ENCODE data around the gene ZC3H7B.
A peak's percentile ranks its signal among the peaks of the same experiment; 100 is the strongest.
"Not testable (repeated sequence)": the region's sequence is repeated elsewhere in the genome, so short reads cannot be mapped to it uniquely, and the experiment has no call there.

ZC3H7B gene

GRCh38 chr22:41382098-41382578, 80.8 kb downstream of the ZC3H7B start:
- Mint-ChIP-seq H3K4me1 (ENCODE audit: low read depth) (peaks cover 20% of the 10 kb centered on the region), H3K27me3 (no peaks in the 10 kb centered on the region), H3K27ac (peak overlapping the region; percentile 91), H3K36me3 (ENCODE audit: low read depth) (no peaks in the 10 kb centered on the region), H3K4me3 (peak overlapping the region; percentile 83), H3K9me3 (no peaks in the 10 kb centered on the region)
- DNase-seq = peak; percentile 83

- Mint-ChIP-seq H3K9me3 (no peaks in the 10 kb centered on the region), H3K27me3 (no peaks in the 10 kb centered on the region), H3K4me1 (ENCODE audit: low read depth) (peaks cover 20% of the 10 kb centered on the region), H3K27ac (peak overlapping the region; percentile 91), H3K4me3 (peak overlapping the region; percentile 83), H3K36me3 (ENCODE audit: low read depth) (no peaks in the 10 kb centered on the region)
- DNase-seq = no peak
These were observed 81.3 kb downstream of the ZC3H7B start for GRCh38 chr22:41382610-41383009.

- H3K4me1 Mint-ChIP-seq (ENCODE audit: low read depth) = peaks cover 20% of the 10 kb centered on the region
- H3K9me3 Mint-ChIP-seq = no peaks in the 10 kb centered on the region
- H3K36me3 Mint-ChIP-seq (ENCODE audit: low read depth) = no peaks in the 10 kb centered on the region
- H3K4me3 Mint-ChIP-seq = peak overlapping the region; percentile 83
- no peaks in the 10 kb centered on the region for H3K27me3 Mint-ChIP-seq
- no peak overlapping the region for H3K27ac Mint-ChIP-seq
- DNase-seq = no peak
These were observed 81.8 kb downstream of the ZC3H7B start for GRCh38 chr22:41383085-41383484.

GRCh38 chr22:41384128-41384527, 82.8 kb downstream of the ZC3H7B start:
- no peak overlapping the region for H3K4me3 Mint-ChIP-seq
- peaks cover 20% of the 10 kb centered on the region for H3K4me1 Mint-ChIP-seq (ENCODE audit: low read depth)
- no peaks in the 10 kb centered on the region for H3K9me3 Mint-ChIP-seq
- no peak for DNase-seq
- no peaks in the 10 kb centered on the region for H3K27me3 Mint-ChIP-seq
- H3K27ac Mint-ChIP-seq = no peak overlapping the region
- H3K36me3 Mint-ChIP-seq (ENCODE audit: low read depth) = peaks cover 6% of the 10 kb centered on the region

- Mint-ChIP-seq H3K27ac (no peak overlapping the region), H3K9me3 (no peaks in the 10 kb centered on the region), H3K36me3 (ENCODE audit: low read depth) (peaks cover 17% of the 10 kb centered on the region), H3K4me1 (ENCODE audit: low read depth) (peaks cover 11% of the 10 kb centered on the region), H3K27me3 (no peaks in the 10 kb centered on the region), H3K4me3 (no peak overlapping the region)
- no peak for DNase-seq
These were observed 86.0 kb downstream of the ZC3H7B start for GRCh38 chr22:41387341-41387740.

- Mint-ChIP-seq H3K27me3 (no peaks in the 10 kb centered on the region), H3K4me3 (no peak overlapping the region), H3K9me3 (no peaks in the 10 kb centered on the region), H3K4me1 (ENCODE audit: low read depth) (no peaks in the 10 kb centered on the region), H3K36me3 (ENCODE audit: low read depth) (peaks cover 48% of the 10 kb centered on the region), H3K27ac (no peak overlapping the region)
- no peak for DNase-seq
These were observed 92.7 kb downstream of the ZC3H7B start for GRCh38 chr22:41394012-41394356.

GRCh38 chr22:41395531-41396240, 94.4 kb downstream of the ZC3H7B start:
- Mint-ChIP-seq H3K36me3 (ENCODE audit: low read depth) (peaks cover 43% of the 10 kb centered on the region), H3K4me1 (ENCODE audit: low read depth) (no peaks in the 10 kb centered on the region), H3K4me3 (no peak overlapping the region)

GRCh38 chr22:41397143-41397811, 96.0 kb downstream of the ZC3H7B start:
- no peaks in the 10 kb centered on the region for H3K4me1 Mint-ChIP-seq (ENCODE audit: low read depth)
- H3K9me3 Mint-ChIP-seq = no peaks in the 10 kb centered on the region
- H3K27ac Mint-ChIP-seq = no peak overlapping the region
- H3K27me3 Mint-ChIP-seq = no peaks in the 10 kb centered on the region
- H3K36me3 Mint-ChIP-seq (ENCODE audit: low read depth) = peaks cover 37% of the 10 kb centered on the region
- DNase-seq = no peak
- no peak overlapping the region for H3K4me3 Mint-ChIP-seq

More at GRCh38 chr22:41395531-41396240, 94.4 kb downstream of the ZC3H7B start:
- no peak overlapping the region for H3K27ac Mint-ChIP-seq
- no peaks in the 10 kb centered on the region for H3K27me3 Mint-ChIP-seq
- DNase-seq = no peak
- H3K9me3 Mint-ChIP-seq = no peaks in the 10 kb centered on the region

GRCh38 chr22:41398921-41399320, 97.6 kb downstream of the ZC3H7B start:
- H3K27ac Mint-ChIP-seq = no peak overlapping the region
- H3K4me1 Mint-ChIP-seq (ENCODE audit: low read depth) = peaks cover 4% of the 10 kb centered on the region
- DNase-seq = no peak
- H3K9me3 Mint-ChIP-seq = no peaks in the 10 kb centered on the region
- H3K4me3 Mint-ChIP-seq = no peak overlapping the region
- H3K27me3 Mint-ChIP-seq = no peaks in the 10 kb centered on the region
- peaks cover 35% of the 10 kb centered on the region for H3K36me3 Mint-ChIP-seq (ENCODE audit: low read depth)

GRCh38 chr22:41401781-41402648, 100.7 kb downstream of the ZC3H7B start:
- Mint-ChIP-seq H3K4me3 (no peak overlapping the region), H3K27ac (no peak overlapping the region)
- DNase-seq = no peak

GRCh38 chr22:41402851-41403250, 101.5 kb downstream of the ZC3H7B start:
- DNase-seq; H3K4me3 Mint-ChIP-seq; H3K9me3 Mint-ChIP-seq; H3K27ac Mint-ChIP-seq; H3K27me3 Mint-ChIP-seq; H3K36me3 Mint-ChIP-seq (ENCODE audit: low read depth): not testable (repeated sequence)
- peaks cover 24% of the 10 kb centered on the region for H3K4me1 Mint-ChIP-seq (ENCODE audit: low read depth)

More at GRCh38 chr22:41401781-41402648, 100.7 kb downstream of the ZC3H7B start:
- Mint-ChIP-seq H3K4me1 (ENCODE audit: low read depth) (peaks cover 24% of the 10 kb centered on the region), H3K36me3 (ENCODE audit: low read depth) (peaks cover 8% of the 10 kb centered on the region), H3K27me3 (no peaks in the 10 kb centered on the region), H3K9me3 (no peaks in the 10 kb centered on the region)

GRCh38 chr22:41403532-41404318, 102.4 kb downstream of the ZC3H7B start:
- peaks cover 24% of the 10 kb centered on the region for H3K4me1 Mint-ChIP-seq (ENCODE audit: low read depth)
- no peak overlapping the region for H3K4me3 Mint-ChIP-seq
- H3K27ac Mint-ChIP-seq = no peak overlapping the region
- DNase-seq = peak; percentile 86
- H3K36me3 Mint-ChIP-seq (ENCODE audit: low read depth) = no peaks in the 10 kb centered on the region
- H3K27me3 Mint-ChIP-seq = no peaks in the 10 kb centered on the region
- no peaks in the 10 kb centered on the region for H3K9me3 Mint-ChIP-seq

- Mint-ChIP-seq H3K27me3 (no peaks in the 10 kb centered on the region), H3K9me3 (no peaks in the 10 kb centered on the region), H3K36me3 (ENCODE audit: low read depth) (no peaks in the 10 kb centered on the region), H3K4me3 (peak overlapping the region; percentile 56), H3K27ac (peak overlapping the region; percentile 89), H3K4me1 (ENCODE audit: low read depth) (peaks cover 24% of the 10 kb centered on the region)
- peak; percentile 55 for DNase-seq
These were observed 104.3 kb downstream of the ZC3H7B start for GRCh38 chr22:41405588-41405987.

GRCh38 chr22:41406410-41406809, 105.1 kb downstream of the ZC3H7B start:
- H3K9me3 Mint-ChIP-seq = no peaks in the 10 kb centered on the region
- H3K4me3 Mint-ChIP-seq = no peak overlapping the region
- peaks cover 29% of the 10 kb centered on the region for H3K4me1 Mint-ChIP-seq (ENCODE audit: low read depth)
- H3K36me3 Mint-ChIP-seq (ENCODE audit: low read depth) = no peaks in the 10 kb centered on the region
- H3K27ac Mint-ChIP-seq = peak overlapping the region; percentile 83
- H3K27me3 Mint-ChIP-seq = no peaks in the 10 kb centered on the region
- DNase-seq = no peak
